ENCODE data around the gene LMCD1. TPM values are rescaled to one million over a fixed set of nuclear protein-coding genes. Genes with fewer than 3 reads are reported as not detected.
A peak's percentile ranks its signal among the peaks of the same experiment; 100 is the strongest.

LMCD1 gene
- polyA plus RNA-seq, 3 donors, result 0.09 to 0.51 TPM; not detected in 1

- Mint-ChIP-seq H3K4me3 (no peak overlapping the region), H3K4me1 (peaks cover 8% of the 10 kb centered on the region), H3K9me3 (peaks cover 0 to 3% (median 0%) of the 10 kb centered on the region in 7 donors), H3K27me3 (ENCODE audit: low read depth in 3 of 3) (peaks cover under 1 to 14% (median 3%) of the 10 kb centered on the region in 3 donors), H3K27ac (peak overlapping the region in 4 of 7 donors; percentile 8 to 72 (median 44)), H3K36me3 (no peaks in the 10 kb centered on the region)
- H3K4me3 ChIP-seq (replicated peaks in 1 of 3; ENCODE audit: low read depth in 2 of 3, low read length in 3 of 3), result no peak overlapping the region
- H3K4me1 ChIP-seq (ENCODE audit: control insufficient read depth in 1 of 2, insufficient read depth in 2 of 2, low read length in 2 of 2), result peaks cover 9 to 10% of the 10 kb centered on the region in 2 donors
- DNase-seq, result peak; percentile 21 to 72 (median 38)
- H3K4me2 ChIP-seq (replicated peaks; ENCODE audit: extremely low read depth, low read length, poor library complexity, severe bottlenecking), result no peak overlapping the region
- no peak overlapping the region for H3K9ac ChIP-seq (ENCODE audit: insufficient read depth, low read length, poor library complexity, severe bottlenecking)
- no peak overlapping the region for H2AFZ ChIP-seq (ENCODE audit: insufficient read depth, low read depth, low read length, poor library complexity, severe bottlenecking)
- TF ChIP-seq, protein P1, sequence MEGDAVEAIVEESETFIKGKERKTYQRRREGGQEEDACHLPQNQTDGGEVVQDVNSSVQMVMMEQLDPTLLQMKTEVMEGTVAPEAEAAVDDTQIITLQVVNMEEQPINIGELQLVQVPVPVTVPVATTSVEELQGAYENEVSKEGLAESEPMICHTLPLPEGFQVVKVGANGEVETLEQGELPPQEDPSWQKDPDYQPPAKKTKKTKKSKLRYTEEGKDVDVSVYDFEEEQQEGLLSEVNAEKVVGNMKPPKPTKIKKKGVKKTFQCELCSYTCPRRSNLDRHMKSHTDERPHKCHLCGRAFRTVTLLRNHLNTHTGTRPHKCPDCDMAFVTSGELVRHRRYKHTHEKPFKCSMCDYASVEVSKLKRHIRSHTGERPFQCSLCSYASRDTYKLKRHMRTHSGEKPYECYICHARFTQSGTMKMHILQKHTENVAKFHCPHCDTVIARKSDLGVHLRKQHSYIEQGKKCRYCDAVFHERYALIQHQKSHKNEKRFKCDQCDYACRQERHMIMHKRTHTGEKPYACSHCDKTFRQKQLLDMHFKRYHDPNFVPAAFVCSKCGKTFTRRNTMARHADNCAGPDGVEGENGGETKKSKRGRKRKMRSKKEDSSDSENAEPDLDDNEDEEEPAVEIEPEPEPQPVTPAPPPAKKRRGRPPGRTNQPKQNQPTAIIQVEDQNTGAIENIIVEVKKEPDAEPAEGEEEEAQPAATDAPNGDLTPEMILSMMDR (IDR thresholded peaks at IDR 0.05), result no peak
- H3K27me3 ChIP-seq (ENCODE audit: control insufficient read depth in 2 of 2, insufficient read depth in 2 of 2, low read length in 2 of 2), result no peaks in the 10 kb centered on the region
- no peaks in the 10 kb centered on the region for H3K36me3 ChIP-seq (replicated peaks in 1 of 2; ENCODE audit: control insufficient read depth in 1 of 2, insufficient read depth in 2 of 2, low read length in 2 of 2)
- H3K79me2 ChIP-seq (ENCODE audit: insufficient read depth, low read length), result no peaks in the 10 kb centered on the region
- WGBS (ENCODE audit: insufficient coverage), result 60% methylated on average over 9 of the region's 12 CpGs
- intact Hi-C loops (cut with micrococcal nuclease), result no loop called here
- H3K27ac ChIP-seq (ENCODE audit: low read depth in 1 of 2, low read length in 2 of 2), result no peak overlapping the region
- H4K20me1 ChIP-seq (ENCODE audit: insufficient read depth, low read length), result no peaks in the 10 kb centered on the region
- H3K9me3 ChIP-seq (replicated peaks in 1 of 2; ENCODE audit: control insufficient read depth in 1 of 2, insufficient read depth in 1 of 2, low read length in 2 of 2), result no peaks in the 10 kb centered on the region
Measured at GRCh38 chr3:8529738-8530525, 28.3 kb downstream of the LMCD1 start.

DNA sequence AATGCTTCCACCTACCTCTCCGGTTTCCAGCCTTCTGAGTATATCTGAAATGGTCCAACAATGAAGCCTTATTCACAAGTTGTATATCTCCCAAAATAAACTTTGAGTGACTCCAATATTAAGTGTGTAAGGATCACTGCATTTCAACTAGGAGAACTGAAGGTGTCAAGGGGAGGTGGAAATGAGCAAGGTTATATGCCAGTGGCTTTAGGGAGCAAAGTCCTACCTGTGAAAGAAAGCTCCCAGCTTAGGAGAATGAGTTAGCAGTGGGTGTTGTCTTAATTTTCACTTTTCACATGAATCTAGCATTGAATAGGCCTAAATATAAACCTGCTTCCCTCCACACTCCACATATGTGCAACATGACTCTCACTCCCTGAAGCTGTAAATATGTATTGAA, 29.0 kb downstream of the LMCD1 start:
- Histone ChIP-seq H3K79me2 (ENCODE audit: insufficient read depth, low read length) (no peaks in the 10 kb centered on the region), H3K4me2 (replicated peaks; ENCODE audit: extremely low read depth, low read length, poor library complexity, severe bottlenecking) (no peak overlapping the region), H3K4me3 (replicated peaks in 1 of 3; ENCODE audit: low read depth in 2 of 3, low read length in 3 of 3) (no peak overlapping the region), H3K4me1 (ENCODE audit: control insufficient read depth in 1 of 2, insufficient read depth in 2 of 2, low read length in 2 of 2) (peaks cover 9 to 10% of the 10 kb centered on the region in 2 donors), H3K9me3 (replicated peaks in 1 of 2; ENCODE audit: control insufficient read depth in 1 of 2, insufficient read depth in 1 of 2, low read length in 2 of 2) (no peaks in the 10 kb centered on the region), H3K27me3 (ENCODE audit: control insufficient read depth in 2 of 2, insufficient read depth in 2 of 2, low read length in 2 of 2) (no peaks in the 10 kb centered on the region), H3K27ac (ENCODE audit: low read depth in 1 of 2, low read length in 2 of 2) (no peak overlapping the region), H2AFZ (ENCODE audit: insufficient read depth, low read depth, low read length, poor library complexity, severe bottlenecking) (no peak overlapping the region), H3K9ac (ENCODE audit: insufficient read depth, low read length, poor library complexity, severe bottlenecking) (no peak overlapping the region), H3K36me3 (replicated peaks in 1 of 2; ENCODE audit: control insufficient read depth in 1 of 2, insufficient read depth in 2 of 2, low read length in 2 of 2) (no peaks in the 10 kb centered on the region), H4K20me1 (ENCODE audit: insufficient read depth, low read length) (no peaks in the 10 kb centered on the region)
- Mint-ChIP-seq H3K4me3 (no peak overlapping the region), H3K27me3 (ENCODE audit: low read depth in 3 of 3) (peaks cover 2 to 11% (median 3%) of the 10 kb centered on the region in 3 donors), H3K4me1 (peaks cover 8% of the 10 kb centered on the region), H3K9me3 (peaks cover 0 to 3% (median 0%) of the 10 kb centered on the region in 7 donors), H3K36me3 (no peaks in the 10 kb centered on the region), H3K27ac (no peak overlapping the region)
- no CpG with 5 or more reads among the region's 1 CpG for WGBS (ENCODE audit: insufficient coverage)
- TF ChIP-seq, protein P1 (IDR thresholded peaks at IDR 0.05), result no peak
- intact Hi-C loops (cut with micrococcal nuclease), result no loop called here
- DNase-seq, result no peak

All from CD14-positive monocyte (primary cell).